ENCODE results near the gene SPG7. TPM values are rescaled to one million over a fixed set of nuclear protein-coding genes. Genes with fewer than 3 reads are reported as not detected.

SPG7 gene
- total RNA-seq, 1 experiment from 2014 or later, result 118 TPM

GRCh38 chr16:89571636-89572035 is 63.4 kb downstream of the SPG7 start:
- Histone ChIP-seq H3K4me3 (ENCODE audit: low read depth in 2 of 2, low read length in 2 of 2) (no peak overlapping the region), H3K36me3 (ENCODE audit: control insufficient read depth, insufficient read depth, low read length) (no peaks in the 10 kb centered on the region; the same call in 1 of the 2 replicates), H3K9me3 (ENCODE audit: control insufficient read depth, insufficient read depth, low read depth, low read length) (no peaks in the 10 kb centered on the region), H3K4me1 (ENCODE audit: control insufficient read depth, insufficient read depth, low read length) (no peaks in the 10 kb centered on the region), H3K27me3 (ENCODE audit: control insufficient read depth, insufficient read depth, low read length) (no peaks in the 10 kb centered on the region), H3K27ac (ENCODE audit: low read length) (no peak overlapping the region)
- BruUV-seq (replicated peaks), result no TSS peak
- POLR2A ChIA-PET, result no interaction called here
- CTCF ChIA-PET, result no interaction called here
- in situ Hi-C loops (cut with HindIII; ENCODE audit: low pct_unique_long_range_greater_than_20kb, low sequenced_read_pairs) (no loop called here), intact Hi-C loops (cut with micrococcal nuclease; ENCODE audit: unreplicated experiment) (loop anchor here (5.0 kb wide), 1 partner anchor 71 kb away; no protein-coding TSS in a partner anchor)
- DNase-seq (ENCODE audit: low read depth, low spot score) (no peak), ATAC-seq (no peak)
- TF ChIP-seq, protein P1, sequence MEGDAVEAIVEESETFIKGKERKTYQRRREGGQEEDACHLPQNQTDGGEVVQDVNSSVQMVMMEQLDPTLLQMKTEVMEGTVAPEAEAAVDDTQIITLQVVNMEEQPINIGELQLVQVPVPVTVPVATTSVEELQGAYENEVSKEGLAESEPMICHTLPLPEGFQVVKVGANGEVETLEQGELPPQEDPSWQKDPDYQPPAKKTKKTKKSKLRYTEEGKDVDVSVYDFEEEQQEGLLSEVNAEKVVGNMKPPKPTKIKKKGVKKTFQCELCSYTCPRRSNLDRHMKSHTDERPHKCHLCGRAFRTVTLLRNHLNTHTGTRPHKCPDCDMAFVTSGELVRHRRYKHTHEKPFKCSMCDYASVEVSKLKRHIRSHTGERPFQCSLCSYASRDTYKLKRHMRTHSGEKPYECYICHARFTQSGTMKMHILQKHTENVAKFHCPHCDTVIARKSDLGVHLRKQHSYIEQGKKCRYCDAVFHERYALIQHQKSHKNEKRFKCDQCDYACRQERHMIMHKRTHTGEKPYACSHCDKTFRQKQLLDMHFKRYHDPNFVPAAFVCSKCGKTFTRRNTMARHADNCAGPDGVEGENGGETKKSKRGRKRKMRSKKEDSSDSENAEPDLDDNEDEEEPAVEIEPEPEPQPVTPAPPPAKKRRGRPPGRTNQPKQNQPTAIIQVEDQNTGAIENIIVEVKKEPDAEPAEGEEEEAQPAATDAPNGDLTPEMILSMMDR (IDR thresholded peaks at IDR 0.05), result no peak
- TF ChIP-seq POLR2AphosphoS5 (IDR thresholded peaks at IDR 0.05; ENCODE audit: low read depth, low read length) (no peak), SIN3A (IDR thresholded peaks at IDR 0.05; ENCODE audit: borderline replicate concordance, insufficient read depth, low read depth, low read length) (no peak), TCF7L2 (IDR thresholded peaks at IDR 0.05; ENCODE audit: low read depth, low read length) (no peak)
- TF ChIP-seq, protein P2, sequence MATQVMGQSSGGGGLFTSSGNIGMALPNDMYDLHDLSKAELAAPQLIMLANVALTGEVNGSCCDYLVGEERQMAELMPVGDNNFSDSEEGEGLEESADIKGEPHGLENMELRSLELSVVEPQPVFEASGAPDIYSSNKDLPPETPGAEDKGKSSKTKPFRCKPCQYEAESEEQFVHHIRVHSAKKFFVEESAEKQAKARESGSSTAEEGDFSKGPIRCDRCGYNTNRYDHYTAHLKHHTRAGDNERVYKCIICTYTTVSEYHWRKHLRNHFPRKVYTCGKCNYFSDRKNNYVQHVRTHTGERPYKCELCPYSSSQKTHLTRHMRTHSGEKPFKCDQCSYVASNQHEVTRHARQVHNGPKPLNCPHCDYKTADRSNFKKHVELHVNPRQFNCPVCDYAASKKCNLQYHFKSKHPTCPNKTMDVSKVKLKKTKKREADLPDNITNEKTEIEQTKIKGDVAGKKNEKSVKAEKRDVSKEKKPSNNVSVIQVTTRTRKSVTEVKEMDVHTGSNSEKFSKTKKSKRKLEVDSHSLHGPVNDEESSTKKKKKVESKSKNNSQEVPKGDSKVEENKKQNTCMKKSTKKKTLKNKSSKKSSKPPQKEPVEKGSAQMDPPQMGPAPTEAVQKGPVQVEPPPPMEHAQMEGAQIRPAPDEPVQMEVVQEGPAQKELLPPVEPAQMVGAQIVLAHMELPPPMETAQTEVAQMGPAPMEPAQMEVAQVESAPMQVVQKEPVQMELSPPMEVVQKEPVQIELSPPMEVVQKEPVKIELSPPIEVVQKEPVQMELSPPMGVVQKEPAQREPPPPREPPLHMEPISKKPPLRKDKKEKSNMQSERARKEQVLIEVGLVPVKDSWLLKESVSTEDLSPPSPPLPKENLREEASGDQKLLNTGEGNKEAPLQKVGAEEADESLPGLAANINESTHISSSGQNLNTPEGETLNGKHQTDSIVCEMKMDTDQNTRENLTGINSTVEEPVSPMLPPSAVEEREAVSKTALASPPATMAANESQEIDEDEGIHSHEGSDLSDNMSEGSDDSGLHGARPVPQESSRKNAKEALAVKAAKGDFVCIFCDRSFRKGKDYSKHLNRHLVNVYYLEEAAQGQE (IDR thresholded peaks at IDR 0.05; ENCODE audit: insufficient read depth in 1 of 2, low read depth in 2 of 2, low read length in 1 of 2), result no peak

DNA sequence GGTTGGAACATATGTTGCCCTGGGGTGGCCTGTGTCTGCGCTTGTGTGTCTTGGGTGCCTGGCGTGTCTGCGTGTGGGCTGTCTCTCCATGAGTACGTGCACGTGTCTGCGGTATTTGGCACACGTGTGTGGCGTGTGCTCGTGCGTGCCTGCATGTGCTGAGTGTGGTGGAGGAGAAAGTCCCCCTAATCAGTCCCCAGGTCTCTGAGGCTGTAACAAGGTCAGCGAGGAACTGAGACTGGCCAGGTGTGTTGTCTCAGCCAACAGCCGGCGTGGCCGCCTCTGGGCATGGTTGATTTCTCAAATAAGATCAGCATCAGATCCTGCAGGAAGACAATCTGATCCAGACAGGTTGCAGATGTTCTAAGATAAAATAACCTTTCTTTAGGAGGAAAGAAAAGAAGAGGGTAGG is 63.9 kb downstream of the SPG7 start:
- DNase-seq (ENCODE audit: low read depth, low spot score) (no peak), ATAC-seq (no peak)
- H3K9me3 ChIP-seq (ENCODE audit: control insufficient read depth, insufficient read depth, low read depth, low read length), result no peaks in the 10 kb centered on the region
- no peak overlapping the region for H3K4me3 ChIP-seq (ENCODE audit: low read depth in 2 of 2, low read length in 2 of 2)
- H3K27ac ChIP-seq (ENCODE audit: low read length), result no peak overlapping the region
- CTCF ChIA-PET, result no interaction called here
- in situ Hi-C loops (cut with HindIII; ENCODE audit: low pct_unique_long_range_greater_than_20kb, low sequenced_read_pairs) (no loop called here), intact Hi-C loops (cut with micrococcal nuclease; ENCODE audit: unreplicated experiment) (loop anchor here (5.0 kb wide), 1 partner anchor 70 kb away; no protein-coding TSS in a partner anchor)
- no peaks in the 10 kb centered on the region for H3K4me1 ChIP-seq (ENCODE audit: control insufficient read depth, insufficient read depth, low read length)
- POLR2A ChIA-PET, result no interaction called here
- no TSS peak for BruUV-seq (replicated peaks)
- no peaks in the 10 kb centered on the region for H3K27me3 ChIP-seq (ENCODE audit: control insufficient read depth, insufficient read depth, low read length)
- TF ChIP-seq, protein P2 (IDR thresholded peaks at IDR 0.05; ENCODE audit: insufficient read depth in 1 of 2, low read depth in 2 of 2, low read length in 1 of 2), result no peak
- no peak for TF ChIP-seq SIN3A (IDR thresholded peaks at IDR 0.05; ENCODE audit: borderline replicate concordance, insufficient read depth, low read depth, low read length)
- TF ChIP-seq POLR2AphosphoS5 (IDR thresholded peaks at IDR 0.05; ENCODE audit: low read depth, low read length), result no peak
- no peak for TF ChIP-seq TCF7L2 (IDR thresholded peaks at IDR 0.05; ENCODE audit: low read depth, low read length)
- TF ChIP-seq, protein P1 (IDR thresholded peaks at IDR 0.05), result no peak
- no peaks in the 10 kb centered on the region; the same call in 1 of the 2 replicates for H3K36me3 ChIP-seq (ENCODE audit: control insufficient read depth, insufficient read depth, low read length)
